ENCODE results near the gene SIRPD.
"Not testable (repeated sequence)": the region's sequence is repeated elsewhere in the genome, so short reads cannot be mapped to it uniquely, and the experiment has no call there.

SIRPD gene

GRCh38 chr20:1557605-1558004, at the start of gene SIRPD:
Gene SIRPD (minus strand): TSS chr20:1557705. CDS start chr20:1557653, 52 bp downstream.
- no peak for DNase-seq (ENCODE audit: low read depth)

- no peak for DNase-seq (ENCODE audit: low read depth)
Observed at GRCh38 chr20:1600736-1601135, 43.2 kb upstream of the SIRPD start.

GRCh38 chr20:1595333-1595732, 37.8 kb upstream of the SIRPD start:
- no peak for DNase-seq (ENCODE audit: low read depth)

- DNase-seq (ENCODE audit: low read depth): no peak
Observed at GRCh38 chr20:1588533-1589460, 31.3 kb upstream of the SIRPD start.

- no peak for DNase-seq (ENCODE audit: low read depth)
Observed at GRCh38 chr20:1587781-1588532, 30.5 kb upstream of the SIRPD start.

- no peak for DNase-seq (ENCODE audit: low read depth)
Observed at GRCh38 chr20:1579488-1579887, 22.0 kb upstream of the SIRPD start.

- no peak for DNase-seq (ENCODE audit: low read depth)
Observed at GRCh38 chr20:1577906-1578305, 20.4 kb upstream of the SIRPD start.

GRCh38 chr20:1577313-1577712, 19.8 kb upstream of the SIRPD start:
- DNase-seq (ENCODE audit: low read depth): not testable (repeated sequence)

GRCh38 chr20:1576641-1577040, 19.1 kb upstream of the SIRPD start:
- DNase-seq (ENCODE audit: low read depth): no peak

GRCh38 chr20:1576003-1576402, 18.5 kb upstream of the SIRPD start:
- DNase-seq (ENCODE audit: low read depth): not testable (repeated sequence)

GRCh38 chr20:1571583-1571982, 14.1 kb upstream of the SIRPD start:
- DNase-seq (ENCODE audit: low read depth): not testable (repeated sequence)

GRCh38 chr20:1569415-1569881, 11.9 kb upstream of the SIRPD start:
- no peak for DNase-seq (ENCODE audit: low read depth)

GRCh38 chr20:1568163-1568490, 10.6 kb upstream of the SIRPD start:
- no peak for DNase-seq (ENCODE audit: low read depth)

- DNase-seq (ENCODE audit: low read depth): no peak
Observed at GRCh38 chr20:1567392-1568162, 10.1 kb upstream of the SIRPD start.

- no peak for DNase-seq (ENCODE audit: low read depth)
Observed at GRCh38 chr20:1566701-1567100, 9.2 kb upstream of the SIRPD start.

GRCh38 chr20:1565461-1565860, 8.0 kb upstream of the SIRPD start:
- no peak for DNase-seq (ENCODE audit: low read depth)

- no peak for DNase-seq (ENCODE audit: low read depth)
Observed at GRCh38 chr20:1563598-1563997, 6.1 kb upstream of the SIRPD start.

GRCh38 chr20:1562622-1563021, 5.1 kb upstream of the SIRPD start:
- DNase-seq (ENCODE audit: low read depth): no peak

- DNase-seq (ENCODE audit: low read depth): no peak
Observed at GRCh38 chr20:1561350-1561749, 3.8 kb upstream of the SIRPD start.

GRCh38 chr20:1555952-1556351, 1.6 kb downstream of the SIRPD start:
- no peak for DNase-seq (ENCODE audit: low read depth)

GRCh38 chr20:1539816-1540419, 17.6 kb downstream of the SIRPD start:
- DNase-seq (ENCODE audit: low read depth): no peak

GRCh38 chr20:1538655-1539054, 18.9 kb downstream of the SIRPD start:
- no peak for DNase-seq (ENCODE audit: low read depth)

Measured in non-pigmented ciliary epithelial cell (primary cell).